HG03342 (cell line): ENCODE results near the gene FBXW12.
"Not testable (repeated sequence)": the region's sequence is repeated elsewhere in the genome, so short reads cannot be mapped to it uniquely, and the experiment has no call there.

Experiments used
- ATAC-seq: cut with Tn5 transposase; IDR thresholded peaks from one replicate; pipeline ENCODE4 v1.9.1; 2021; ENCODE audit warnings: mild to moderate bottlenecking, moderate library complexity; ENCODE audit not compliant: unreplicated experiment

The FBXW12 gene, protein sequence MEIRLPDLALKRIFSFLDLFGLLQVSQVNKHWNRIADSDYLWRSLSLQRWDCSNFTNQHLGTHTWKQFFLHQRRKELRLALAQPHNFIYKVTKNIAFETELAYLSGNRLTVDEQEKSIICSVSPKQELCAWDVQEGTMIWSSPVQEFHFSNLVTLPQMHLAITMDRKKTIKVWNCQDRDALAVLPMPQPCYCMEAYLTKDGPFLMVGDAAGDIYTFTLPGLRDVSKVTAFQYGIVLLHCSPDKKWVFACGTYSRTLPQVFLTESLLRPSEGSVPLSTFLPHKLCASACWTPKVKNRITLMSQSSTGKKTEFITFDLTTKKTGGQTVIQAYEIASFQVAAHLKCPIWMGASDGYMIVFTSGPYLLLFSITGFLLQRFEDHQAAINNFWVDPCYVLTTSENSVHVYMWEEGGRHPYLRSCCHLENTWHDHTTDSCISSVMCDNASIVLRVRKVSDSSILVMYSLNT

DNA sequence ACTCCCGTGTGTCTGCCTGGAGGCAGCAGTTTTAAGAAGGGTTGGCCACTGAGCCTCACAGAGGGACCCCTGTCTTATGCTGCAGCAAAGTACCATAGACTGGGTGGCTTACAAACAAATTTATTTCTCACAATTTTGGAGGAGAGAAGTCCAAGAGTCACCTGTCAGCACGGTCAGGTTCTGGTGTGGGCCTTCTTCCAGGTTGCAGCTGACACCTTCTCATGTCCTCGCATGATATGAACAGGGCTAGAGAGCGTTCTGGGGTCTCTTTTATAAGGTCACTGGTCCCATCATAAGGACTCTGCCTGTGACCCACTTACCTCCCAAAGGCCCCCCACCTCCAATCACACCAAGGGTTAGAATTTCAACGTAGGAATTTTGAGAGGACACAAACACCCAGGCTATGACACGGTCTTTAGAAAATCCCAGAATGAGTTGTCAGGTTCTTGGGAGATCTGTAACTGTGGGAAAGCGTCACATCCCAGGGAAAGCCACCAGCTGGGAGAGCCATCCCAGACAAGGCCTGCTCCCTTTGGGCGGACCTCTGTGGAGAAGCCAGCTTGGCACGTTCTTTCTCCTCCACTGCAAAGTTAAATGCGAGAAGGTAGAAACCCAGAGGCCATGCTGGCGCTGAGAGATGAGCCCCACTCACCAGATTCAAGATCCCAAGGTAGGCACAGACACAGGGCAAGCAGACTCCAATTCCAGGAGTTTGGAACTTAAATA is at the start of gene FBXW12:
Gene FBXW12, plus strand, starts transcription at position 569 of the 726 bp plus-strand sequence. CDS start 549 bp downstream, outside the sequence.
- no peak for ATAC-seq

DNA sequence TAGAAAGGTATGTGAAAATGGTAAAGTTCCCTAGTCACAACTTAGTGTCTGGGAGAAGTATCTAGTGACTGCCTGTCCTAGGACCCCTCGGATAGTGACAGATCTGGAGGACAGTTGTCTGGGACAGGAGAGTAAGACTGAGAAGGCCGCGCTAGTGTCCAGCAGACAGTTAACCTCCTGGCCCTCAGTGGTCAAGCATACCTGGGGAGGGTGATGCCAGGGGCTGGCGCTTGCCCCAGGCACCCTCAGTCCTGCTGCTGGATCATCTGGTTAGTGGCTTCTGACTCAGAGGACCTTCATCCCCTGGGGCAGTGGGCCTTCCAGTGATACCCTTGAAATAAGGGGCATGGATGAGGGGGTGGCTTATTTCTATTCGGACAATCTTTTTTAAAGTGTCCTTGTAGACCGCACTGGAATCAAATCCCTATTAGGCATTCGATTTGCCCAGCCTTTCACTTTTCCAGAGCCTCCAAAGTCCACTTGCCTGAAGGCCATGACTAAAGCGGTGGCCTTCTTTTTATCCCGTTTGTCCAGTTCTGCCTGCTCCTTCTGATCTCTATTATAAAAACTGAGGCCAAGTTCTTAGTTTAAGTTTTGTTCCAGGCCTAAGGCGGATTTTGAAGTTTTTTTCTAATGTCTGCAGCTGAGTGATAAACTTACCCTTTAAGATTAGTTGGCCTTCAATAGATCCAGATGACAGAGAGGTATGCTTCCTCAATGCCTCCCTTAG is 40.1 kb upstream of the FBXW12 start:
- not testable (repeated sequence) for ATAC-seq

DNA sequence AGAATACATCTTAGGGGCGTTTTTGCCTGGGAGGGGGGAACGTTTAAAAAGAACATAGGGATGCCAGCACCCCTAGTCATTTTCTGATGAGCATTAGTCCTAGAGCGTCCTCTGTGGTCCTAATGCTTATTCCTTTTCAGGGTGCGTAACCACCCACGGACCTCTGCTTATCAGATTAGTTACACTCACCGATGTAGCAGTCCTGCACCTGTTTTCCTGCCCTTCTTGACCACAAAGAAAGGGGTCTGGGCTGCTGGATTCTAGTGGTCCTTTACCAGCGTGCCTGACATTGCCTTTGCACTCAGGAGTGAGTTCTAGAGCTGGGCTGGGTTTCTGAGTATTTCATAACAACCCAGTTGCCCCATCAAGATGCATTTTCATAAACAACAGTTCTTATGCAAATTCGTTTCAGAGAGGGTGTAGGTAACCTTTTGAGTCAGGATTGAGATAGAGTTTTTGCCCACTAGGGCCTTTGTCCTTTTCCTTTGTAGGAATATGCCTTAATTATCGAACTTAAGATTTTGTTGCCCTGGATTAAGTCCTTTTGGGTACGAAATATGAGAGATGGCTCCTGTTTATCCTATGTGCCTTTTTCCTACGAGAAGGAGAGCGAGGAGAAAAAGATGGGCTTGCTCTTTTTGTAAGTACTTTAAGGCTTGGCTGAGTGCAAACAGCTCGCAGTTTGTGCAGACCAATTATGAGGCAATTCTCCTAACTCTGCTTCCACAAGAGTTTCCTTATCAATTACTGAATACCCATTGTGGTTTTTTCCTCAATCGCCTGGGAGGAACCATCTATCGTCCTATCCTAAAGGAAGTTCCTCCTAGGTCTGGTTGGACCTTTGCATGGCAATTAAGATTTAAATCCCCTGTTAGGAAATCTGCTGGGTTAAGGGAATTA is 38.4 kb upstream of the FBXW12 start, which contains the start of gene SPINK8:
Gene SPINK8, minus strand, starts transcription at position 316 of the 900 bp plus-strand sequence. CDS start 5,320 bp downstream, outside the sequence.
- not testable (repeated sequence) for ATAC-seq

DNA sequence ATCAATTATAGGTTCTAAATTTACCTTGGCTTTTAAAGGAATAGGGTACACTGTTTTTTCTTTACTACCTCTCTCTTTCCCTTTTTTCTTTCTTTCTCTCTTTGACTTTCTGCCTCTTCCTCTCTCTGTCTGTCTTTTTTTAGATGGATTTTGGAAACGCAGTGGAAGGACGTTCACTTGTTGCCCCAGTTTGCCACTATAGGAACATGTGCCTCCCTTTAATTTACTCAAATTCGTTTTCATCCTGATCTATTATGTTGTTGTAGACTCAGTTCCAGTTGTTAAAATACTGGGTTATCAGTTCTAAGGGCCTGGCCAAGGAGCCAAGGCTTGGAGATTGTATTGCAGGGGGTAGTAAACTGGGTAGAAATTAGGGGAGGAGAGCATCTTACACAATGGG is 37.4 kb upstream of the FBXW12 start:
- no peak for ATAC-seq

DNA sequence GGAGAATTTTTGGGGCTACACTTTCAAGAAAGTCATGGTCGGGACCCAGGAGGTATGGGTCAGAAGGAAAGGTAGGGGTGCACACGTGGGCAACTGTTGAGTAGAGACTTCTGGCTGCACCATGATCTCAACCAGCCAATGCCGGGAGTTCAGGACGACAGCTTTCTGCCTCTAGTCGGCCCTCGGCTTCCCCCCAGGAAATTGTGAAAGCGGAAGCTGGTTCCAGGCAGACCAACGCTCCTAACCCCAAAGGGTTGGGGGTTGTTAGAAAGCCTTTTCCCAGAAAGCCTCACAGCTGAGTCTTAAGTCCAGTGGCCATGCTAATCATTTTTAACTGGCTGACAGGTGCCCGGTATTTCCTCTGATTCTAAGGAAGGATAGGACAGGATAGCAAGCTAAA is 36.7 kb upstream of the FBXW12 start:
- not testable (repeated sequence) for ATAC-seq

DNA sequence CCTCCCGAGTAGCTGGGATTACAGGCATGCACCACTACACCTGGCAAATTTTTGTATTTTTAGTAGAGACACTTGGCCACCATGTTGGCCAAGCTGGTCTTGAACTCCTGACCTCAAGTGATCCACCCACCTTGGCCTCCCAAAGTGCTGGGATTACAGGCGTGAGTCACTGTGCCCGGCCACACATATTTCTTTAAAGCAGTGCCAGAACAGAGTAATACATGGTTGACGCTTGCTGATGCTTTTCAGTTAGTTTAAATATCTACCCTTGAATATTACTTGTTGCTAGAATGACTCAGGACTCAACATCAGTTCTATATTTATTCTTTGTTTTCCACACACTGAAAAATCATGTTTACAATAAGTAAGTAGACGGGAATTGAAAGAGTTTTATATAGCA is 34.5 kb upstream of the FBXW12 start:
- ATAC-seq, result not testable (repeated sequence)

DNA sequence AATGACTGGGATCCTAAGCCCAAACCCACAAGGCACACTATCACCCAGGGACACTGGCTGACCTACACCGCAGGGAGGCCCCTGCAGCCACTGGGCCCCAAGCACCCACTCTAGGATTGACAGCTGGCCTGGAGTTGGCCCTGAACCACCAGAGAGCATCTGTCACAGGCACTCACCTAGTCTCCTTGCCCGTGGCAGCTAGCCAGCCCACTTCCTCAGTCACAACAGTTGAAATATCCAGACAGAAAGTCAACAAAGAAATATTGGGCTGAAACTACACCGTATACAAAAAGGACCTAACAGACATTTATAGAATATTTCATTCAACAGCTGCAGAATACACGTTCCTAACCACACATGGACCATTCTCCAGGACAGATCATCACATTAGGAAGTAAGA is 33.4 kb upstream of the FBXW12 start:
- no peak for ATAC-seq

DNA sequence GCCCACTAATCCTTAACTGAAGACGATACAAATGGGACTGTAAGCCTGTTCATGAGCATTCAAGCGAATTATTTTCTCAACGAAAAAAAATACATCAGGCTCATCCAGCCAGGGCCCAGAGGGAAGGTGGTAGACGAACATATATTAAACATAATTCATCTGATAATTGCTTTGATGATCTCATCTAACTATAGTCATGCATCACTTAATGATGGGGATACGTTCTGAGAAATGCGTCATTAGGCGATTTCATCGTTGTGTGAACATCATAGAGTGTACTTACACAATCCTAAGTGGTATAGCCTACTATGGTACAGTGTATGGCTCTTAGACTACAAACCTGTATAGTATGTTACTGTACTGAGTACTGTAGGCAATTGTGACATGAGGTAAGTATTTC is 28.6 kb upstream of the FBXW12 start:
- no peak for ATAC-seq

DNA sequence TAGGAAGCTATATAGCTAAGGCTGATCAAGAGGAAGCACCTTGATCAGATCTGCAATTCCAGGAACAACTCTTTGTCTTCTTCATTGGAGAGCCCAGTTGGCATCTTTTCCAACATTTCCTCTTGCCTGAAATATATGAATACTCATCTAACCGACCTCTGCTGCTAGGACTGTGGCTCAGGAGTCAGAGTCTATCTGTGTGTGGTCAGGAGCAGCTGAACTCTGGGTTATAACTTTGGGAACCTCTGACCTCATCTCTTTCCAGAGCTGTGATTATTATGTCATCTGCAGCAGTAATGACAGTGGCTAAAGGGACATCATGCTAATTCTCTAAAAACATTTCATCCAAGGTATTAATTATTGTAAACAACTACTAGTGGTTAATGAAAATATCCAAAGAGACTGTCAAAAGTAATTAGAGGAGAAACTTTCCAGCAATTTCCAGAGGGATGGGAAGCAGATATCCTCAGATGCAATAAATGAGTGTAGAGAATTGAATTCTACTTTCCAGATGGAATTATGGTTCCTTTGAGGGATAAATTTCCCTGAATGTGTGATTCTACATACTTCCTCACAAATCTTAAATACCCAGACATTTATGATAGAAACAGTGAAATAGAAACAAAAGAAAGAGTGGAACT is 27.0 kb upstream of the FBXW12 start:
- no peak for ATAC-seq

DNA sequence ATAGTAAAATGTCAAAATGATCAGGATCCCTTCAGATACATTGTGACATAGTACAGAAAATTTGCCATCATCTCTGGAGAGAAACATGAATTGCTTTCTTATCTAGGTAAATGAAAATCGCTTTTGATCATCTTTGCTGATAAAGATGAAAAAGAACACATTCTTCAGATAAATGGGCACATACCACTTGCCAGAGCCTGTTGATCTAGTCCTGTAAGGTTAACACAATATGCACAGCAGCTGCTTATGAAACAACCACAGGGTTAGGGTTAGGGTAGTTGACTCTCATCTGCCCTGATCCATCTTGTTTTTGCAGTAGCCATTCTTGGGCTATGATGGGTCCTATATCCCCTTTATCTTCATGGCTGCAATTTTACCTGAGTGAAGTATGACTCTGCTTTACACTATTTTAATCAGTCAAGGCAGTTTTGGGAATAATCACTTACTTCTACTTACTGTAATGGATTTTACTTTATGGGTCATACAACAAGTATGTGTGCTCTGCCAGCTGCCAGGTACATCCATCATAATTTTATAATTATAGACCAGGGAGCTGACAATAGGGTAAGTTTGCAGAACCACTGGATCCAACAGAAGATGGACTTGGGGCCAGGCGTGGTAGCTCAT is 26.0 kb upstream of the FBXW12 start:
- ATAC-seq, result no peak

DNA sequence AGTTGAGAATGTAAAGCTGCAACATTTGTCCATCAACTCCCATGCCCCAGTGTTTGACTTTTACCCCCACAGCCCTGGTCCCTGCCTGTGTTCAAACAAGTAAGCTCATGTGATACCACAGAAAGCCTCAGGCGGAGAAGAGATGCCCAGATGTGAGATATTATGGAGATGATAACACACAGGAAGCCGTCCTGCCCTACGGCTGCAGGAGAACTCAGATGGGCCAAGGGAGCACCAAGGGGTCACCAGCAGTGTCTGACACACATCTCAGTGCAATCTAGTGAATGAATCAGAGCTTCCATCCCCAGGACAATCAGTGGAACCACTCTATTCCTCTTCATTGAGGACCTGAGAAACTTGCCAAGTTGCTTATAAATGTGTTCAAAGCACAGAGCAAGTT is 24.5 kb upstream of the FBXW12 start:
- no peak for ATAC-seq

DNA sequence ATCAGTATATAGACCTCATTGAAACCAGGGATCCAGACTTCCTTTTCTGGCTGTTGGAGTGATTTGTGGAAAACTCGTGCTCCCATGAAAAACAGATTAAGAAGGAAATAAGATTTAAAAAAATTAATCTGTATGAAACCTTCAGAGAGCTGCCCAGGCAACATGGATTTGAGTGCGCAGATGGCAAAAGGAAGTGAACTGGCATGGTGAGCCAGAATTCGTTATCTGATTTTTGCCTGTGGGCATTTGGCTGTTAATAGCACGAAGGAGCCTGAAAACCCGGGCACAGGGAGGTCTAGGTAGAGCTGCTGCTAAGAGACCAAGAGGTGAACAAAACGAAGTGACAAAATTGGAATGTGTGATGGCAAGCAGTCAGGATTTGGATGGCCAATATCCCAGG is 19.5 kb upstream of the FBXW12 start:
- no peak for ATAC-seq

DNA sequence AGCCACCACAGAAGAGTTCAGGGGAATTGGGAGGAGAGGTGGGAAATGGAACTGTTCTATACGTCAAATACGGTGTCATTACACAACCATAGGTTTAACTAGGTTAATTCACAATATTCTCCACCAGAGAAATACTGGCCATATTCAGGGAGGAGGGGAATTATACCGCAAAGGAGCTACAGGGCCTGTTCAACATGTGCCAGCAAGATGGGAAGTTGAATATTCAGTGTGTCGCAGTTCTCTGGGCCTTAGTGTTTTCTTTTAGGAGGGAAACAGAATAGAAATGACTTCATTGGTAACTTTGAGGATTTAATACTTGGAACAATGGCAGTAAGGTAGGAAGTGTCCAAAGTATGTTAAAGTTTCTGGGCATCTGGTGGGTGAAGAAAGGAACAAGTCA is 18.0 kb upstream of the FBXW12 start:
- no peak for ATAC-seq

DNA sequence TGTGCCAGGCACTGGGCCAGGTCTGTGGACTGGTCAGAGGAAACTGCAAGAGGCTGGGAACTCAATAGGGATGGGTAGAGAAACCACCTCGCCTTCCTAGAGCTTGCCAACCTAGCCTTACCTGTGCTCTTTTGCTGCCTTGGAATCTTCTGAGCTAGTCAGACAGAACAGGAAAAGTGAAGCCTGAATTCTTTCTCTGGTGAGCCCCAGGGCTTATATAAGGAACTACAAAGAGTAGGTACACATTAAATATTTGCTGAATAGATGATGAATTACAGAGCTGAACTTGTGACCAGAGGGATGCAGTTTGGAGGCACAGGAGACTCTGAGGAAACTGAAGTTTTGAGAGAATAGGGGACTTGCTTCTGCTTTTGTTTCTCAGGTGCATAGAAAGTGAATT is 15.6 kb upstream of the FBXW12 start:
- no peak for ATAC-seq

DNA sequence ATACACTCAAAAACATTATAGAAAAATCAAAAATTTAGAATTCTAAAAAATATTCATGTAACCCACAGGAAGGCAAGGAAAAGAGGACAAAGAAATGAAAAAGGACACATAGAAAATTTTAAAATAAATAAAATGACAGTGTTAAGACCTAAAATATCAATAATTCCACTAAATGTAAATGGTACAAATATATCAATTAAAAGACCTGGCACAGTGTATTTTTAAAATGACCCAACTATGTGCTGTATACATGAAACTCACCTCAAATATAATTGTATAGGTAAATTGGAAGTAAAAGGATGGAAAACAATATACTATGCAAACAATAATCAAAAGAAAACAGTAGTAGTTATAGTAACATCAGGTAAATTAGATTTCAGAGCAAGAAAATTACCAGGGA is 10.1 kb upstream of the FBXW12 start:
- ATAC-seq, result no peak

DNA sequence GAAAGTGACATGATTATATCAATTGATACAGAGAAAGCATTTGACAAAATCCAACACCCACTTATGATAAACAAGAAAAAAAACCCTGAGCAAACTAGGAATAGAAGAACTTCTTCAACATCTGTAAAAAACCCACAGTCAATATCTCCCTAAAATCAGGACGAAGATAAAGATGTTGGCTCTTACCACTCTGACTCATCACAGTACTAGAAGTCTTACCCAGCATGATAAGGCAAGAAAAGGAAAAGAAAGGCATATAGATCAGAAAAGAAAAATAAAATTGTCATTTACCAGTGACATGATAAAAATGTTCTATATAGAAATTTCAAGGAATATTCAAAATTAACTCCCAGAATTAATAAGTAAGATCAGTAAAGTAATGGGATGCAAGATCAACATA is 7.2 kb upstream of the FBXW12 start:
- ATAC-seq, result no peak

DNA sequence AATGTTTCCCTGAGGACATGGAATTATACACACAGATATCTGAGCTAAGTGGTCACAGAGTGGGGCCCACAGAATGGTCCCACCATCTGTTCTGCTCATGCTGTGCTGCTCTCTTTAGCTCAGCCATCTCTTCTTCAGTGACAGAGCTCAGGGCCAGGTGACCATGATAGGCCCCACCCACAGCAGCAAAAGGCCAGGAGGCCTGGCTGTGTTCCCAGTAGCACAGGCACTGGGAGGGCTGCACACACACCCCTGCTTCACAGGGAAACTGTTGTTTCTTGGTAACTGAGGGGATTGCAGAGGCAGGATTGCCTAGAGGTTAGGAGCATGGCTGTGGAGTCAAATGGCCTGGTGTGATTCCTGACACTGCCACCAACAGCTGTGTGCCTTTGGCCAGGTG is 4.8 kb upstream of the FBXW12 start:
- ATAC-seq, result no peak

DNA sequence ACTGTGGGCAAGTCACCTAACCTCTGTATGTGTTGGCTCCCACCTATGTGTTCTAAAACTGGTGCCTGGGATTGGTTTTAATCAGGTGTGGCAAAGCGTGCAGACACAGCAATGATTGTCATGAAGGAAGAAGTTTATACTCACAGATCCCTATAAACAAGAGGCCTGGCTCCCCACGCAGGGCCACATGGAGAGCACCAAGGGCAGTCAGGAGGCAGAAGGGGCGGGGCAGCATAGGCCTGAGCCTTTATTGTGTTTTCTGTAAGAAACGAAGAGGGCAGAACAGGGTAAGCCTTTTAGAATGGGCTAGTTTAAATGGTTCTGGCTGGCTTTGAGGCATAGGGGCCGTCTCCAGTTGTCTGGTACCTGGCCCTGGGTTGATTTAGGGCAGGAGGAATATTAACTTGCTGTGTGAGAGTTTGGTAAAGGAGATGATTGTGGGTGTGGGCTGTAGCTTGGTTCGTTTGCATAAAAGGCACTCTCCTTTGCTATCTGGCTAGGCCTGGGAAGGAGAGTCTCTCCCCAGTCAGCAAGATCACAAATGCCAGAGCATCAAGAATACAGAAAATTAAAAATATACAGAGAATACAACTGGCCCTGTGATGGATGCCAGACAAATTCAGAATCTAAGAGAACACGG is 2.2 kb upstream of the FBXW12 start:
- no peak for ATAC-seq

DNA sequence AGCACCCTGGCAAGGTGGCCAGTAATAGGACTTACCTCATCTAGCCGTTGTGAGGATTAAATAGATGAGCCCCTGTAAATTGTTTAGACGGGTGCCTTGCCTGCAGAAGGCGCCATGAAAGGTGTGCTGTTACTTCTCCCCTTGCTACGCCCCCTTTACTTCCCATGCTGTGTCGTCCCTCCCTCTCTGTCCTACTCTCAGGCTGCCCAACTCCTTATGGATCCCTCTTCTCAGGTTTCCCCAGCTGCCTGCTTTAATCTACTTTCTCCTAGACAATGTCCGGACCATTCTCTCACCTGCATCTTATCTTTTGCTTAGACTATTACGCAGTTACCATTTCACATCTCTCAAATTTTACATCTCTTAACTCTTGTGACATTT is 1.7 kb upstream of the FBXW12 start:
- ATAC-seq, result no peak
